Left renal pelvis (tissue), 4 donors: ENCODE results near the gene ASCC1. TPM values are rescaled to one million over a fixed set of nuclear protein-coding genes. Genes with fewer than 3 reads are reported as not detected.
"Not testable (repeated sequence)": the region's sequence is repeated elsewhere in the genome, so short reads cannot be mapped to it uniquely, and the experiment has no call there.

Experiments
- DNase-seq, 4 donors: peaks; one replicate each; pipeline ENCODE4 v3.0.0-alpha.2; 2013; ENCODE audit warnings: low read depth in 4 of 4, low spot score in 3 of 4
- polyA plus RNA-seq, 4 donors: library from polyadenylated mRNA; unstranded; fragments of 120-200 nt; gene quantifications; one replicate each; pipeline ENCODE4 v1.2.1, GENCODE V29; 2013; ENCODE audit not compliant: insufficient read length in 4 of 4

Gene ASCC1
- polyA plus RNA-seq, 4 donors = 32.9 to 49.9 (median 42.4) TPM

GRCh38 chr10:72223743-72224101, 7.6 kb upstream of the ASCC1 start:
- DNase-seq = no peak

GRCh38 chr10:72221278-72221677, 5.2 kb upstream of the ASCC1 start:
- DNase-seq = no peak

- no peak for DNase-seq
Measured at GRCh38 chr10:72220637-72221036, 4.6 kb upstream of the ASCC1 start.

GRCh38 chr10:72219235-72219814, 3.2 kb upstream of the ASCC1 start:
- DNase-seq = no peak

GRCh38 chr10:72218726-72219125, 2.6 kb upstream of the ASCC1 start:
- DNase-seq = no peak

GRCh38 chr10:72218325-72218724, 2.2 kb upstream of the ASCC1 start:
- DNase-seq = no peak

- not testable (repeated sequence) for DNase-seq
Measured at GRCh38 chr10:72211832-72212231, 4.2 kb downstream of the ASCC1 start.

- not testable (repeated sequence) for DNase-seq
Measured at GRCh38 chr10:72211381-72211780, 4.7 kb downstream of the ASCC1 start.

- DNase-seq = not testable (repeated sequence)
Measured at GRCh38 chr10:72208526-72208925, 7.5 kb downstream of the ASCC1 start.

GRCh38 chr10:72206511-72207229, 9.4 kb downstream of the ASCC1 start:
- DNase-seq = no peak

- DNase-seq = no peak
Measured at GRCh38 chr10:72204724-72205123, 11.4 kb downstream of the ASCC1 start.

GRCh38 chr10:72204296-72204695, 11.8 kb downstream of the ASCC1 start:
- DNase-seq = no peak

- DNase-seq = no peak
Measured at GRCh38 chr10:72201293-72201692, 14.8 kb downstream of the ASCC1 start.

- no peak for DNase-seq
Measured at GRCh38 chr10:72200883-72201282, 15.2 kb downstream of the ASCC1 start.

GRCh38 chr10:72194949-72195348, 21.1 kb downstream of the ASCC1 start:
- no peak for DNase-seq

- no peak for DNase-seq
Measured at GRCh38 chr10:72186982-72187330, 29.1 kb downstream of the ASCC1 start.

GRCh38 chr10:72186258-72186981, 29.7 kb downstream of the ASCC1 start:
- no peak for DNase-seq

GRCh38 chr10:72184156-72184555, 31.9 kb downstream of the ASCC1 start:
- no peak for DNase-seq

- no peak for DNase-seq
Measured at GRCh38 chr10:72177454-72177853, 38.6 kb downstream of the ASCC1 start.

- no peak for DNase-seq
Measured at GRCh38 chr10:72176701-72177100, 39.4 kb downstream of the ASCC1 start.

- no peak for DNase-seq
Measured at GRCh38 chr10:72175149-72175548, 40.9 kb downstream of the ASCC1 start.

GRCh38 chr10:72174297-72174662, 41.8 kb downstream of the ASCC1 start:
- DNase-seq = no peak
